ENCODE data around the gene CNTNAP3. TPM values are rescaled to one million over a fixed set of nuclear protein-coding genes. Genes with fewer than 3 reads are reported as not detected.
"Not testable (repeated sequence)": the region's sequence is repeated elsewhere in the genome, so short reads cannot be mapped to it uniquely, and the experiment has no call there.

The CNTNAP3 gene
- total RNA-seq: not detected

- CTCF ChIA-PET, POLR2A ChIA-PET: not testable (repeated sequence)
These were observed at the start of gene CNTNAP3 for GRCh38 chr9:39287980-39288379. Gene CNTNAP3 (minus strand): TSS chr9:39288167. CDS start chr9:39288064, 103 bp downstream.

GRCh38 chr9:39279995-39280394, 8.0 kb downstream of the CNTNAP3 start:
- POLR2A ChIA-PET, CTCF ChIA-PET: not testable (repeated sequence)

- CTCF ChIA-PET, POLR2A ChIA-PET: not testable (repeated sequence)
These were observed 45.5 kb downstream of the CNTNAP3 start for GRCh38 chr9:39242513-39242912.

GRCh38 chr9:39232130-39232991, 55.6 kb downstream of the CNTNAP3 start:
- CTCF ChIA-PET, POLR2A ChIA-PET: not testable (repeated sequence)

DNA sequence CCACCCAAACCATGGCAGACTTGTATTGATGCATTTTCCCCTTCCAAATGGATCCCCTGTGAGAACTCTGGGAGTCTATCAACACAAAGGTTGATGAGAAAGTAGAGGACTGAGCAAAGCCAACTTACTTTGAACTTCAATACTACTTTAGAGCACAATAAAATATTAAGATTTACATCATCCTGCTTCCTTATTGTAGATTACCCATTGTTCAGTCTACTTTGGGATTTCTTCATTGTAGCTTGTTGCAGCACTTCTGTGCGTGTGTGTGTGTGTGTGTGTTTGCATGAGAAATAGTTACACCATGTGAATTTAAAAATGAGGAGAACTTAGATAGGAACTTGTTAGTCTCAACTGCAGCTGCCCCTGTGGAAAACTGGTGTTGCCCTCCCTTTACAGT, 72.0 kb downstream of the CNTNAP3 start:
- POLR2A ChIA-PET, CTCF ChIA-PET: not testable (repeated sequence)

DNA sequence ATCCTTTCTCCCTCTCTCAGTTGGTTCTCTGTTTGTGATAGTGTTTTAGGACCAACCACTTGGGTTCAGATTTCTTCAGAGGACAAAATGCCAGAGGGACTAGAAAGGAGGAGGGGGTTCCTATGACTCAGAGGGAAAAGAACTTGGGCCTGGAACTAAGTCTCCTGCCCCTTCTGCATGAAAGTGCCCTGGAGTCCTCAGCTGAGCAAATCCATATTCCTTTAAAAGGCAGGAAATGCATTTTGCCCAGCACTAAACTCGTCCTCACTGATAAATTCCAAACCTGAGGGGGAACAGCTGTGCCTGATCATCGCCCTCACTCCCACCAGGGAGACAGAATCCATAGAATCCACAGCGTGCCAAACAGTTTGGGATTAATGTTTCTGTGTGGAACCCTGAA, 78.2 kb downstream of the CNTNAP3 start:
- CTCF ChIA-PET, POLR2A ChIA-PET: not testable (repeated sequence)

GRCh38 chr9:39206643-39207042, 81.3 kb downstream of the CNTNAP3 start:
- POLR2A ChIA-PET, CTCF ChIA-PET: not testable (repeated sequence)

DNA sequence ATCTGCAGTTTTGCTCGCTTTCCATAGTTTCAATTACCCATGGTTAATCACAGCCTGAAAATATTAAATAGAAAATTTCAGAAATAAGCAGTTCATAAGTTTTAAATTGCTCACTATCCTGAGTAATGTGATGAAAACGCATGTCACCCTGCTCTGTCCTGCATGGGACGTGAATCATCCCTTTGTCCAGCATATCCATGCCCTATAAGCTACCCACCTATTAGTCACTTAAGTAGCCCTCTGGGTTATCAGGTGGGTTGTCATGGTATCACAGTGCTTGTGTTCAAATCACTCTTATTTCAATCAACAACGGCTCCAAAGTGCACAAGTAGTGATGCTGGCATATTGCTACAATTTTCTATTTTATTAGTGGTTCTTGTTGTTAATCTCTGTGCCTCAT, 82.1 kb downstream of the CNTNAP3 start:
- CTCF ChIA-PET, POLR2A ChIA-PET: not testable (repeated sequence)

- CTCF ChIA-PET, POLR2A ChIA-PET: not testable (repeated sequence)
These were observed 87.6 kb downstream of the CNTNAP3 start for GRCh38 chr9:39200412-39200811.

DNA sequence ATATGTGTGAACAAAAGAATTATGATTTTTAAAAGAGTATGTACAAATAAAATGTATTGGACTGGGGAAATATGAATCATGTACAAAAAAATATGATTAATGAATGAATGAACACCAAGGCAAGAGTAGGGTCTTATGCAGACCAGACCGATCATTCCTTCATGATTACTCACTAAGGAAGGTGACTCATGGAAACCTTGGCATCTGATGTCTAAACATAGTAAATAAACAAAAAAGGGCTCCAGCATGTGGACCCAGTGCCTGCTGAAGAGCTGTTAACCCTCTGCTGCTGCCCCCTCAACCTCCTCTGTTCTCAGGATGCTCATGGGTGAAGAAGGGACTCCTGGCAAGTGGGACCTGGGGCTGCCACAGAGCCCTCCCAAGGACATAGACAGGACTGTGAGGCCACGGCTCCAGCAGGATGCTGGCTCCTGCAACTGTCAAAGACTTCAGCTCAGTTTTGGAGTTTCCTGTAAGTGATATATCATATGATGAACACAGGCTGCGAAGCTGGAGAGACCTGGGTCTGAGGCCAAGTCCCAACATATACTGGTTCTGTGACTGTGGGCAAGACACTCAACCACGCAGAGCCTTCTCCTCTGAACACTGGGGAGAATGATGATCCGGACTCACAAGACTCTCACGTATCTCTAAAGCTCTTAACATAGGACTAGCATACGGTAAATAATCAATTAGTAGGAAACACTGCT, 89.8 kb downstream of the CNTNAP3 start:
- POLR2A ChIA-PET, CTCF ChIA-PET: not testable (repeated sequence)

DNA sequence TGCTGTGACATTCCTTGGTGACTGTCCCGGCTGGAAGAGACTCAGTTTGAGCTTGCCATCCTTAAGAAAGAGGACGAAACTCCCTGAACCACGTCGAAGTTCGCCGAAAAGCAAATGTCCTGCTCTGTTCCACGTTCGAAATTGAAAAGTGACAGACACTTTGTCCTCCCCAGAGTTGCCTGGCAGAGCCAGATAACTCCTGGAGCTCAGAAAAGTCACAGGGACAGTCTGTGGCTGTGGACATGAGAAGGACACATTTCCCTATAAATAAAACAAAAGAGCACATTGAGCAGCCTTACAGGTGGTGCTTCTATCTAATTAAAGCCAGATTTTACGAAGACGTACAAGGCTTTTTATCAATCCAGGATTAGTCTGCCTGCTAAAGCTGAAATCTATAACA, 116.6 kb downstream of the CNTNAP3 start:
- POLR2A ChIA-PET, CTCF ChIA-PET: not testable (repeated sequence)

DNA sequence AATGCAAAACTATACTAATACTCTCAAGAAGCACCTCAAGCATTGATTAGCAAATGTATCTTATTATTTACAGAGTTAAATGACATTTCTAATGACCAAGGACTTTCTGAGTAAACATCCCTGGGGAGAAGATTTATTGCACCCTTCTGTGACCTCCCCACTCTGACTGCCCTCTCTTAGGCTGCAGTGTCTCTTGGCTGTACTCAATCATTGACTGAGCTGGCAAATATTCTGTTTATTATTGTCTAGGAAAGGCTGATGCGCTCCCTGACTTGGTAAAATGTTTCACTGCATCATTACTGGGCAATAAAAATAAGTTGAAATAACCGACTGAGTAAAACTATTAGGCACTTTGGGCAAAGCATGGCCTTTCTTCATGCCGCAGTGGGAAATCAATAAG, 130.3 kb downstream of the CNTNAP3 start:
- CTCF ChIA-PET, POLR2A ChIA-PET: not testable (repeated sequence)

DNA sequence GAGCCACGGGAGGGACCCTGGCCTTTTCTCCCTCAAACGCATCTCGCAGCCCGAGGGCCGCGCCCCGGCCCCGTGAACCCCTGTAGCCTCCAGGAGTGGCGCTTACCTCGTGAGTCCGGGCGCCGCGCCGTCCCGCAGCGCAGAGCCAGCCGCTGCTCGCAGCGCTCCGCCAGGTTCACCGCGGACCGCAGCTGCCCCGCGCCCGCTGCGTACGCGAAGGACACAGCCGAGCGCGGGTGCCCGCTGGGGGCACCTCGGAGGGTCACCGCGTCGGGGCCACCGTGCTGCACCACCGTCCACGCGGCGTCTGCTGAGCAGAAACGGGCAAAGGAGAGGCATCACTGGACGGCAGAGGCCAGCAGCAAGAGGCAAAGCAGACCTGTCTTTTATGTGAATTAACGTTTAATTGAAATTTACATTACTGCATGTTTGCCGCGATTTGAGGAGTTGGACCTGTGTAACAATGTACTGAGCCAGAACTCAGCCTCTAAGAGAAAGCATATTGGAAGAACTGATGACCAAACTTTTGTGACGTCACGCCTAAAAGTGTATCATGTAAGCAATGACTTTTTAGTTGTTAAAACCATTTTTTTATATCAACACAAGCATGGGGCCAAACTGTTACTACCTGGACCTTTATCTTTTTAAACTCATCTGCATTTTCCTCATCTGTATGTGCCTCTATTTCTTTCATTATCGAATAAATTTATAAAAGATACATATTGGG, 155.0 kb downstream of the CNTNAP3 start:
- POLR2A ChIA-PET, CTCF ChIA-PET: not testable (repeated sequence)

DNA sequence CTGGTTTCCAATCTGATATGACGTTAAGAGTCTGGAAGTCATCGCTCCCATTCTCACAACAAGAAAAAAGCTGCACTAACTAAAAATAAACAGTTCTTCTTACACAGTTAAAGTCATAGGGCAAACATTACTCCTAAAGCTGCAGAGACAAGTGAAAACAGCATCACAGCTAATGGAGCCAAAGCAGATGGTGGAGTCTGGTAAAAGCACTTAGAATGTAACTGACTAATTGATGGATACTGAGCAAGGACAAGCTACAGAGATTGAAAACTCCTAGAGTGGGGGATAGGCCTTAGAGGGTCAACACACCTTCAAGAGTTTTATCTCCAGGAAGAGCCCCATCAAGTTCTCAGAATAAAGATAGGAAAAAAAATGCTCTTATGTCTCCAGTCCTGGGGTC, 166.6 kb downstream of the CNTNAP3 start:
- POLR2A ChIA-PET, CTCF ChIA-PET: not testable (repeated sequence)

- CTCF ChIA-PET, POLR2A ChIA-PET: not testable (repeated sequence)
These were observed 176.2 kb downstream of the CNTNAP3 start for GRCh38 chr9:39111746-39112145.

GRCh38 chr9:39108145-39108544, 179.8 kb downstream of the CNTNAP3 start:
- ChIA-PET POLR2A (no interaction called here), CTCF (no interaction called here)

DNA sequence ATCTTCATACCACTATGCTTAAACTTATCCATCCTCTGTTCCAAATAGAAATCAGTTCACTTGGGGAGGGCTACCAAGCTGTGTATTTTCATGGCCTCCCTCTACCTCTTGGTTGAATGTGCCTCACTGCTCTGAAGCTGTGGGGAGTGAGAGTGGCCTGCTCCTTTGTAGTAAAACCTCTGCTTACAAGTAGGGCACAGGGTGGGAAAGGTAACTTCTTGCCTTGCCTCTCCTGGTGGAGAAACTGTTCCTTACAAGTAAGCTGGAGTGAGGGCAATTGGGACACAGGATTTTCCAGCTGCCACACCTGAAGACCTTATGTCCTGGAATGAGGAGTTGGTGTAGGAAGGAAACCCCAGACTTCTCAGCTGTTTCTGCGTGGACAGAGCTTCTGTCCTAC, 190.8 kb downstream of the CNTNAP3 start:
- CTCF ChIA-PET, POLR2A ChIA-PET: not testable (repeated sequence)

DNA sequence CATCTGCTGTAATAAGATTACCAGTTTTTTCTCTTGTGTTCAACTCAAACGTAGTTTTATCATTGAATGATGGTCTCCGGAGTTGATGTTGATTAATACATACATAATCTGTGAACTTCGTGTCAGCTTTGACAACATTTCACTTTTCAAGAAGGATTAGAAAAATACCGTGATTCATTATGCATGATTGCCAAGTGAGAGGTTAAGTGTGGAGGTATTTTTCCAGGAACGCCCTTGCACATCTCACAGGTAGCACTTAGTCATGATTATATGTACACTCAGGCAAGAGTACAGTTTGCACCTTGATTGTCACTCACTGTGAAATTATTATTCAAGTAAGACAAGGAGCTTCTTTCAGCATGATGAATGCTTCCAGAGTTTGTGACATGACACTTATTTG, 202.7 kb downstream of the CNTNAP3 start:
- POLR2A ChIA-PET, CTCF ChIA-PET: not testable (repeated sequence)

- CTCF ChIA-PET, POLR2A ChIA-PET: not testable (repeated sequence)
These were observed 205.4 kb downstream of the CNTNAP3 start for GRCh38 chr9:39082574-39082973.

DNA sequence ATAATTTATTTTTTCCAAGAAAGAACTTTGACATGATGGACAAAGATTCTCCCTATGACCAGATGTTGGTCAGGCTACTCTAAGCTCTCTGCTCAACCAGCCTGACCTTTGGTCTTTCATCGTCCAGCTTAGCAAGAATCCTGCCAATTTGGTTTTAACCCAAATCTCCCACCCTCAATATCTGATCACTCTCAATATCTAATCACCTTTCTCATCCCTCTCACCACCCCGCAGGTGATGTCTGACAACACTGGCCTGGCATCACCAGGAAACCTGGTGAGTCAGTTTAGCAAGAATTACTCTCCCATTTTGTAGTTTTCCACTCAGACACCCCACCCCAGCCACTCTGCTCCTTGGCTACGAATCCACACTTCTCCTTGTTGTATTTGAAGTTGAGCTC, 207.9 kb downstream of the CNTNAP3 start:
- CTCF ChIA-PET, POLR2A ChIA-PET: not testable (repeated sequence)

DNA sequence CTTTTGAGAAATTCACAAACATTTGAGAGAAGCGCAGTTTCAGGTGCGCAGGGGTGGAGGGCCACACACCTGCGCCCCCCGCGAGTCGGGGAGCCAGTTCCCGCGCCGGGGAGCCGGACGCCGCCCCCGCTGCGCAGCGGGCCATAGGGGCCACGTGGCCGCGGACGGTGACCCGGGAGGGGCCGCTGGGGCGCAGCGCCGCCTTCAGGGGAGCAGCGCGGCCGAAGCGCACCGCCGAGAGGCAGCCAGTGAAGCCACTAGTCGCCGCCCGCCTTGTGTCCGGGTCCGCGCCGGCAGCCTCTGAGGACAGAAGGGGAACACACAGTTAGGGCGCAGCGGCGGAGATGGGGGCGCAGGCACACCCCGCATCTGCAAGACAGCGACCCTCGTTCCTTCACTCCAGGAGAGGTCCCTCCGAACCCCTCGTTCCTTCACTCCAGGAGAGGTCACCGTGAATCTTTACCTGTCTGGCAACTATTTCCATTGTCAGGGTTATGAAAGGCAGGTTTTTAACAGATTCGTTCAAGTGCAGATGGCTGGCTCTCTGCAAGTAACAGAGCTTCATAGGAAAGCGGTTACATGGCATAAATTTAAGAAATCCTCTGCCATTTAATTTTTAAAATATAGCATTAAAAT, 209.2 kb downstream of the CNTNAP3 start:
- POLR2A ChIA-PET, CTCF ChIA-PET: not testable (repeated sequence)

Data from activated CD8-positive, alpha-beta memory T cell treated with anti-CD3 and anti-CD28 coated beads for 36 hours (primary cell).